Lower leg skin (tissue), 3 donors: Measurements from ENCODE around the gene CEACAM1.

ENCODE experiments used
- CTCF ChIP-seq, 3 donors: fragments of 450-650 bp; IDR thresholded peaks; one replicate each; pipeline ENCODE4 v1.5.1; 2016; ENCODE audit warnings: antibody characterized with exemption in 3 of 3, mild to moderate bottlenecking in 3 of 3, moderate library complexity in 2 of 3
- POLR2A ChIP-seq, 2 donors: fragments of 450-650 bp; IDR thresholded peaks; one replicate each; pipeline ENCODE4 v1.6.1; 2016 to 2017; ENCODE audit warnings: antibody characterized with exemption in 2 of 2, mild to moderate bottlenecking in 1 of 2, moderate library complexity in 1 of 2

GRCh38 chr19:42547929-42548328 lies 19.6 kb upstream of the CEACAM1 start:
- no peak for TF ChIP-seq CTCF (IDR thresholded peaks at IDR 0.05)
- TF ChIP-seq POLR2A (IDR thresholded peaks at IDR 0.05) = no peak
